GM23248 (cell line): Measurements from ENCODE around the gene KRT71.

ENCODE experiments used
- EZH2 ChIP-seq: fragments of 200-600 bp; sonication (generic); IDR thresholded peaks from 2 replicates; pipeline ENCODE4 v1.6.1; 2018; ENCODE audit warnings: antibody characterized with exemption, mild to moderate bottlenecking; ENCODE audit not compliant: insufficient read depth, poor library complexity, severe bottlenecking
- EZH2phosphoT487 ChIP-seq: fragments of 200-600 bp; sonication (generic); IDR thresholded peaks from 2 replicates; pipeline ENCODE4 v1.6.1; 2018; ENCODE audit warnings: antibody characterized with exemption, moderate library complexity, mild to moderate bottlenecking, low read depth; ENCODE audit not compliant: insufficient read depth

- no peak for TF ChIP-seq EZH2
- TF ChIP-seq EZH2phosphoT487: no peak
Observed at GRCh38 chr12:52532636-52533035, 20.3 kb downstream of the KRT71 start.
